Psoas muscle (tissue), 8 donors: ENCODE results near the gene NDUFS1. TPM values are rescaled to one million over a fixed set of nuclear protein-coding genes. Genes with fewer than 3 reads are reported as not detected.
"Not testable (repeated sequence)": the region's sequence is repeated elsewhere in the genome, so short reads cannot be mapped to it uniquely, and the experiment has no call there.

Source experiments
- ATAC-seq, 4 donors: fragments of 200-7000 bp; cut with Tn5 transposase; one replicate each; pipeline ENCODE4 v1.9.1; 2020; ENCODE audit warnings: moderate library complexity in 3 of 4, mild to moderate bottlenecking in 2 of 4
- DNase-seq, 2 donors: peaks; one replicate each; pipeline ENCODE4 v3.0.0-alpha.2; 2020
- H3K27ac ChIP-seq: fragments of 200-600 bp; one replicate; pipeline ENCODE4 v1.8.0; 2022
- H3K27me3 ChIP-seq, 3 donors: fragments of 200-600 bp in 1 of 3; one replicate each; pipeline versions ENCODE4 v1.6.1 to v1.8.0; 2013 to 2022; ENCODE audit warnings: low read length in 2 of 3, mild to moderate bottlenecking in 2 of 3, moderate library complexity in 1 of 3; ENCODE audit not compliant: insufficient read depth in 3 of 3
- H3K36me3 ChIP-seq, 2 donors: fragments of 200-600 bp in 1 of 2; one replicate each; pipeline versions ENCODE4 v1.6.1 to v1.8.0; 2013 to 2022; ENCODE audit warnings: low read depth in 1 of 2, mild to moderate bottlenecking in 1 of 2, moderate library complexity in 1 of 2; ENCODE audit not compliant: insufficient read depth in 1 of 2
- H3K4me1 ChIP-seq: fragments of 200-600 bp; one replicate; pipeline ENCODE4 v1.8.0; 2022
- H3K4me3 ChIP-seq: fragments of 200-600 bp; one replicate; pipeline ENCODE4 v1.8.0; 2022; ENCODE audit warnings: mild to moderate bottlenecking
- H3K9me3 ChIP-seq: fragments of 200-600 bp; one replicate; pipeline ENCODE4 v1.8.0; 2022
- WGBS, 3 donors: extraction: QIAGEN DNeasy Blood & Tissue Kit; methylation state at CpG; one replicate each; pipeline versions ENCODE4 v1.1.6 to v1.1.7; 2013; 5-methylcytosine and 5-hydroxymethylcytosine counted together
- intact Hi-C, 2 donors: fragments of 100-400 bp; cut with DNase I; formaldehyde crosslinking; loops; one replicate each; pipeline versions ENCODE4 v1.11.0 to v1.14.2; 2022
- long read RNA-seq, 2 donors: library from polyadenylated mRNA; unstranded; transcript quantifications; one replicate each; pipeline ENCODE4 v2.0.0, GENCODE V29; 2021
- polyA plus RNA-seq, 3 donors: library from polyadenylated mRNA; stranded (reverse); fragments of 200-250 nt; gene quantifications; one replicate each; pipeline ENCODE4 v1.2.3, GENCODE V29; 2013
- total RNA-seq, 4 donors: library from RNA; stranded (reverse); fragmentation: NEBNext Ultra II Directional in 2 of 4; extraction: Animal tissue kit (Norgen Biotek cat#: 25700) in 2 of 4; gene quantifications; one replicate each; pipeline versions ENCODE4 v1.2.1 to v1.2.4, GENCODE V29; 2021 to 2023
- TF ChIP-seq, protein P1 (sequence below): fragments of 200-600 bp; IDR thresholded peaks from one replicate; pipeline ENCODE4 v1.8.0; 2022; ENCODE audit warnings: antibody characterized with exemption
- donor health status: healthy with polysubstance abuse.
- donor health status: DM: no; HTN: no; CAD: no; lungs with moderate emphysema.
- donor health status: Bipolar disorder and iron deficiency.
- donor health status: healthy.
- donor health status: DM: yes; HTN: yes; CAD: no.
- donor health status: DM: no; HTN: no; CAD: no.
- donor health status: DM: no; HTN: no; CAD: no.
- donor health status: DM: yes; HTN: yes; CAD: no.

NDUFS1 gene
- total RNA-seq (100 to 1,000 TPM; 231 to 420 (median 293) TPM), polyA plus RNA-seq (100 to 1,000 TPM; 117 to 162 (median 145) TPM)
- long read RNA-seq, donor 1, full-length matches to known transcripts = 135 of 153 reads
- long read RNA-seq, donor 1, partial matches to known transcripts = 10 of 153 reads
- long read RNA-seq, donor 1, other reads (novel, unspliced or antisense) = 8 of 153 reads
- long read RNA-seq, donor 2, full-length matches to known transcripts = 298 of 354 reads
- long read RNA-seq, donor 2, partial matches to known transcripts = 25 of 354 reads
- long read RNA-seq, donor 2, other reads (novel, unspliced or antisense) = 31 of 354 reads

DNA sequence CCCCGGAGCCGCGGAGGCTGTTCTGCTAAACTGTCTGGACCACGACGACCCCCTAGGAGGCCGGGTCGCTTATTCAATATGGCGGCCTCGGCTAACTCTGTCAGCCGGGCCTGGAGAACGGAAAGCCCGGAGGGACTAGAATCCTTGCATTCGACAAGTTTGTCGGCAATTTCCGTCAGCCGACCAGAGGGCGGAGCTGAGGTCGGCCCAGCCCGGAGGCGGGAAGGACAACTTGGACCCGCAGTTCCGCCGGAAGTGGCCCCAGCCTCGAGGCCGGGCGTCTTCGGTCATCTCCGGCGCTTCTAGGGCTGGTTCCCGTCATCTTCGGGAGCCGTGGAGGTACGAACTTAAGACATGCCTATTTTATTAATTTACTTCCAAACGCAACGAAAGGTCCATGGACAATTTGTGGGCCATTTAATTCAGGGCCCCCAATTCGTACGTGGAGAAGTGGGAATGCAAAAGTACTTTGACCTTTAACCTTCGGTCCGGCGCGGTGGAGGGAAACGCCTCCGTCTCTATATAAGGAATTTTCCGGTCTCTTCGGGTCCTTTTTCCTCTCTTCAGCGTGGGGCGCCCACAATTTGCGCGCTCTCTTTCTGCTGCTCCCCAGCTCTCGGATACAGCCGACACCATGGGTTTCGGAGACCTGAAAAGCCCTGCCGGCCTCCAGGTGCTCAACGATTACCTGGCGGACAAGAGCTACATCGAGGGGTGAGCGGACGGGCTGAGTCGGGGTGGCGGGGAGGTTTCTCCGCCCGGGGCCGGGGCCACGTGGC, at the start of gene NDUFS1, which contains the start of gene EEF1B2:
TSS of gene NDUFS1 (minus strand) at position 99 of the 779 bp plus-strand sequence. CDS start 5,766 bp downstream, outside the sequence.
TSS of gene EEF1B2 (plus strand) at position 550 of the 779 bp plus-strand sequence. CDS start at position 635, 85 bp downstream.
- H3K36me3 ChIP-seq = peaks cover 6 to 32% of the 10 kb centered on the region in 2 donors
- no peaks in the 10 kb centered on the region for H3K9me3 ChIP-seq
- peaks cover 28% of the 10 kb centered on the region for H3K4me1 ChIP-seq
- H3K27me3 ChIP-seq = no peaks in the 10 kb centered on the region
- DNase-seq (peak; percentile 97 to 99), ATAC-seq (peak; percentile 93 to 96 (median 94))
- peak within 1 kb of the TSS; percentile 89 for H3K4me3 ChIP-seq
- TF ChIP-seq, protein P1, sequence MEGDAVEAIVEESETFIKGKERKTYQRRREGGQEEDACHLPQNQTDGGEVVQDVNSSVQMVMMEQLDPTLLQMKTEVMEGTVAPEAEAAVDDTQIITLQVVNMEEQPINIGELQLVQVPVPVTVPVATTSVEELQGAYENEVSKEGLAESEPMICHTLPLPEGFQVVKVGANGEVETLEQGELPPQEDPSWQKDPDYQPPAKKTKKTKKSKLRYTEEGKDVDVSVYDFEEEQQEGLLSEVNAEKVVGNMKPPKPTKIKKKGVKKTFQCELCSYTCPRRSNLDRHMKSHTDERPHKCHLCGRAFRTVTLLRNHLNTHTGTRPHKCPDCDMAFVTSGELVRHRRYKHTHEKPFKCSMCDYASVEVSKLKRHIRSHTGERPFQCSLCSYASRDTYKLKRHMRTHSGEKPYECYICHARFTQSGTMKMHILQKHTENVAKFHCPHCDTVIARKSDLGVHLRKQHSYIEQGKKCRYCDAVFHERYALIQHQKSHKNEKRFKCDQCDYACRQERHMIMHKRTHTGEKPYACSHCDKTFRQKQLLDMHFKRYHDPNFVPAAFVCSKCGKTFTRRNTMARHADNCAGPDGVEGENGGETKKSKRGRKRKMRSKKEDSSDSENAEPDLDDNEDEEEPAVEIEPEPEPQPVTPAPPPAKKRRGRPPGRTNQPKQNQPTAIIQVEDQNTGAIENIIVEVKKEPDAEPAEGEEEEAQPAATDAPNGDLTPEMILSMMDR = no peak
- H3K27ac ChIP-seq = peak within 1 kb of the TSS; percentile 90
- intact Hi-C loops = loop anchor here (5.0 to 10.0 kb wide), 6 partner anchors 72 to 398 kb away; partner anchors contain the start of genes ADAM23 (in 1 of the 2) and INO80D (in 1 of the 2)
- WGBS, 3 donors = 0 to 1% (median 0%) methylated on average over 64 of the region's 64 CpGs

DNA sequence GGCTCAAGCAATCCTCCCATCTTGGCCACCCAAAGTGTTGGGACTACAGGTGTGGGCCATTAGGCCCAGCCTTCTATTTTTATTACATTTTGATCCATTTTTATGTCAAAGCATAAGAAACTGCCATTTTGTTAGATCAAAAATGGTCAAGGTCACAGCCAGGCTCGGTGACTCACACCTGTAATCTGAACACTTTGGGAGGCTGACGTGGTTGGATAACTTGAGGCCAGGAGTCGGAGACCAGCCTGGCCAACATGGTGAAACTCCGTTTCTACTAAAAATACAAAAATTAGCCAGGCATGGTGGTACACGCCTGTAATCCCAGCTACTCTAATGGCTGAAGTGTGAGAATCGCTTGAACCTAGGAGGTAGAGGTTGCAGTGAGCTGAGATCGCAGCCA, 49.7 kb upstream of the NDUFS1 start:
- TF ChIP-seq, protein P1 = no peak
- ATAC-seq = no peak

DNA sequence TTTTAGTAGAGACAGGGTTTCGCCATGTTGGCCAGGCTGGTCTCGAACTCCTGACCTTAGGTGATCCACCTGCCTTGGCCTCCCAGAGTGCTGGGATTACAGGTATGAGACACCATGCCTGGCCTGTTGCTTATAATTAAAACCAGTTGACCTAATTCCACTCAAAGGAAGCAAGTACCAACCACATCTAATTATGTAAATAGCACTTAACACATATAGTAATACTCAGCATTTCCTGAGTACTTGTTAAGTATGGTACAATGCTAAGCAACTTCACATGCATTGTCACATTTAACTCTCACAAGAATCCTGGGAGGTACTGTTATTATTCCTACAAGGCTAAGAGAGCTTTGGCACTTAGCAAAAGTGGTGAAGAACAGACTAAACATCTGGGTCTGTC, 48.1 kb upstream of the NDUFS1 start:
- H3K4me3 ChIP-seq, H3K4me1 ChIP-seq, ATAC-seq, intact Hi-C loops, H3K9me3 ChIP-seq, DNase-seq, H3K27ac ChIP-seq, H3K36me3 ChIP-seq, H3K27me3 ChIP-seq: not testable (repeated sequence)
- 90 to 100% (median 92%) methylated on average over 2 of the region's 2 CpGs for WGBS, 3 donors

More for the DNA sequence above, 49.7 kb upstream of the NDUFS1 start:
- WGBS, 3 donors = 82 to 90% (median 85%) methylated on average over 7 of the region's 7 CpGs
- Histone ChIP-seq H3K9me3 (no peaks in the 10 kb centered on the region), H3K4me3 (no peak overlapping the region), H3K27me3 (no peaks in the 10 kb centered on the region), H3K4me1 (peaks cover 8% of the 10 kb centered on the region), H3K36me3 (no peaks in the 10 kb centered on the region), H3K27ac (no peak overlapping the region)
- DNase-seq = no peak
- intact Hi-C loops = no loop called here

DNA sequence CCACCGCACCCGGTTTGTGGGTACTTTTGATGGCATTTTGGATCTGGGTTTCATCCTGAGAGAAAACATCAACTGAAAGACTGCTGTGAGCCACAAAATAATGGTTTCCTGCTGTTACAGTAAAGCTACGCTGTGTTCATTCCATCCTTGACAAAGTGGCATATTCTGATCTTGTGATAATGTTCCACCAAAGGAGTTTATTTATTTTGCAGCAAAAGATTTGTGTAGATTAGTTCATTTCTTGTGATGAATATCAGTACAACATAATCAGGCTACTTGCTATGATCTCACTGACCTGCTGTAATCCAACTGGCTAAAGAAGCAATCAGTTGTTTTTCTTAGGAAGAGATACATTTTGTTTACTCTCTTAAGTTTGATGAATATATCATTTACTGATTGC, 45.5 kb upstream of the NDUFS1 start:
- Histone ChIP-seq H3K4me1 (no peaks in the 10 kb centered on the region), H3K9me3 (no peaks in the 10 kb centered on the region), H3K27ac (no peak overlapping the region), H3K36me3 (no peaks in the 10 kb centered on the region), H3K4me3 (no peak overlapping the region), H3K27me3 (no peaks in the 10 kb centered on the region)
- DNase-seq (no peak), ATAC-seq (no peak)
- WGBS, 3 donors = 51 to 94% (median 55%) methylated on average over 3 of the region's 3 CpGs
- TF ChIP-seq, protein P1 = no peak
- intact Hi-C loops = no loop called here

DNA sequence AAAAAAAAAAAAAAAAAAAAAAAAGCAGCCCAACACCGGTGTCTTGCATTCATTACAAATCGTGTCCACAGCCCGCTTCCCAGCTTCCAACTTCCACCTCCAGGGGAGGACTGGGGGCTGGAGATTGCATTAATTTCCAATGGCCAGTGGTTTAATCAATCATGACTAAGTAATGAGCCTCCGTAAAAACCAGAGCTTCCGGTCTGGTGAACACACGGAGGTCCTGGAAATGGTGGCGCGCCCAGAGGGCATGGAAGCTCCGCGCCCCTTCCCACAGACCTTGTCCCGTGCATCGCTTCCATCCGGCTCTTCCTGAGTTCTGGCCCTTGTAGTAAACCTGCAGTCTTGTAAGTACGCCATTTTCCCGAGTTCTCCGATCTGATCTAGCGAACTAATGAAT, 44.1 kb upstream of the NDUFS1 start:
- Histone ChIP-seq H3K36me3 (no peaks in the 10 kb centered on the region), H3K27me3 (no peaks in the 10 kb centered on the region), H3K27ac (no peak overlapping the region), H3K4me3 (no peak overlapping the region), H3K9me3 (no peaks in the 10 kb centered on the region), H3K4me1 (no peaks in the 10 kb centered on the region)
- DNase-seq = no peak
- intact Hi-C loops = no loop called here
- TF ChIP-seq, protein P1 = no peak
- WGBS, 3 donors = 94 to 96% (median 95%) methylated on average over 17 of the region's 17 CpGs
- no peak for ATAC-seq
